Panc1 (cell line): ENCODE results near the gene FAM193A.

Source experiments
- TF ChIP-seq, protein P1 (sequence below): fragments of 450-650 bp; IDR thresholded peaks from 2 replicates; pipeline ENCODE4 v1.5.1; 2017; ENCODE audit warnings: mild to moderate bottlenecking
- TF ChIP-seq, protein P2 (sequence below), 2 experiments: IDR thresholded peaks; 2 replicates each; pipeline ENCODE4 v1.6.1; 2011 to 2012; ENCODE audit warnings: low read depth in 2 of 2, control low read depth in 1 of 2, low read length in 1 of 2, mild to moderate bottlenecking in 1 of 2, moderate library complexity in 1 of 2; ENCODE audit not compliant: insufficient read depth in 1 of 2

DNA sequence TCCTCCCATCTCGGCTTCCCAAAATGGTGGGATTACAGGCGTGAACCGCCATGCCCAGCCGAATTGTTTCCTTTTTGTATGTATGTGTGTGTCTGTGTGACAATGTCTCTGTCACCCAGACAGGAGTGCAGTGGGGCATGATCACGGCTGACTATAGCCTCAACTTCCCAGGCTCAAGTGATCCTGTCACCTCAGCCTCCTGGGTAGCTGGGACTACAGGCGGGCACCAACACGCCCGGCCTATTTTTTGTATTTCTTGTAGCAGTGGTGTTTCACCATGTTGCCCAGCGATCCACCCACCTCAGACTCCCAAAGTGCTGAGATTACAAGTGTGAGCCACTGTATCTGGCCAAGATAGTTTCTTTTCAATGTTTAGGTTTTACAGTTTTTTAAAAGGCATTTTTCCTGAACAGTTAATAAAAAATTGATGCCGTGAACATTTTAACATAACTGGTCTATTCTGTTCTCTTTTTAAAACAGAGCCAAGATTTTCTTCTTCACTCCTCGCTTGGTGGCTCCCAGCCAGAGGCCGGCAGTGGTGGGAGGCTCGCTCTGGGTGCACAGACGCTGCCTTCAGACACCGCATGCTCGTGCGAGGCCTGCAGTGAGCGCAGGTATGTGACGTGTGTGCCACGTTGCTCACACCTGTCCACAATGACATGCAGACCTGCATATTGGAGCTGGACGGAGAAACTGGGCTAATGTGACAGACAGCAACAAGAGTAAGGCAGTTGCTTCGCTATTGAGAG is 88.5 kb downstream of the FAM193A start:
- TF ChIP-seq, protein P1, sequence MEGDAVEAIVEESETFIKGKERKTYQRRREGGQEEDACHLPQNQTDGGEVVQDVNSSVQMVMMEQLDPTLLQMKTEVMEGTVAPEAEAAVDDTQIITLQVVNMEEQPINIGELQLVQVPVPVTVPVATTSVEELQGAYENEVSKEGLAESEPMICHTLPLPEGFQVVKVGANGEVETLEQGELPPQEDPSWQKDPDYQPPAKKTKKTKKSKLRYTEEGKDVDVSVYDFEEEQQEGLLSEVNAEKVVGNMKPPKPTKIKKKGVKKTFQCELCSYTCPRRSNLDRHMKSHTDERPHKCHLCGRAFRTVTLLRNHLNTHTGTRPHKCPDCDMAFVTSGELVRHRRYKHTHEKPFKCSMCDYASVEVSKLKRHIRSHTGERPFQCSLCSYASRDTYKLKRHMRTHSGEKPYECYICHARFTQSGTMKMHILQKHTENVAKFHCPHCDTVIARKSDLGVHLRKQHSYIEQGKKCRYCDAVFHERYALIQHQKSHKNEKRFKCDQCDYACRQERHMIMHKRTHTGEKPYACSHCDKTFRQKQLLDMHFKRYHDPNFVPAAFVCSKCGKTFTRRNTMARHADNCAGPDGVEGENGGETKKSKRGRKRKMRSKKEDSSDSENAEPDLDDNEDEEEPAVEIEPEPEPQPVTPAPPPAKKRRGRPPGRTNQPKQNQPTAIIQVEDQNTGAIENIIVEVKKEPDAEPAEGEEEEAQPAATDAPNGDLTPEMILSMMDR: no peak
- TF ChIP-seq, protein P2, sequence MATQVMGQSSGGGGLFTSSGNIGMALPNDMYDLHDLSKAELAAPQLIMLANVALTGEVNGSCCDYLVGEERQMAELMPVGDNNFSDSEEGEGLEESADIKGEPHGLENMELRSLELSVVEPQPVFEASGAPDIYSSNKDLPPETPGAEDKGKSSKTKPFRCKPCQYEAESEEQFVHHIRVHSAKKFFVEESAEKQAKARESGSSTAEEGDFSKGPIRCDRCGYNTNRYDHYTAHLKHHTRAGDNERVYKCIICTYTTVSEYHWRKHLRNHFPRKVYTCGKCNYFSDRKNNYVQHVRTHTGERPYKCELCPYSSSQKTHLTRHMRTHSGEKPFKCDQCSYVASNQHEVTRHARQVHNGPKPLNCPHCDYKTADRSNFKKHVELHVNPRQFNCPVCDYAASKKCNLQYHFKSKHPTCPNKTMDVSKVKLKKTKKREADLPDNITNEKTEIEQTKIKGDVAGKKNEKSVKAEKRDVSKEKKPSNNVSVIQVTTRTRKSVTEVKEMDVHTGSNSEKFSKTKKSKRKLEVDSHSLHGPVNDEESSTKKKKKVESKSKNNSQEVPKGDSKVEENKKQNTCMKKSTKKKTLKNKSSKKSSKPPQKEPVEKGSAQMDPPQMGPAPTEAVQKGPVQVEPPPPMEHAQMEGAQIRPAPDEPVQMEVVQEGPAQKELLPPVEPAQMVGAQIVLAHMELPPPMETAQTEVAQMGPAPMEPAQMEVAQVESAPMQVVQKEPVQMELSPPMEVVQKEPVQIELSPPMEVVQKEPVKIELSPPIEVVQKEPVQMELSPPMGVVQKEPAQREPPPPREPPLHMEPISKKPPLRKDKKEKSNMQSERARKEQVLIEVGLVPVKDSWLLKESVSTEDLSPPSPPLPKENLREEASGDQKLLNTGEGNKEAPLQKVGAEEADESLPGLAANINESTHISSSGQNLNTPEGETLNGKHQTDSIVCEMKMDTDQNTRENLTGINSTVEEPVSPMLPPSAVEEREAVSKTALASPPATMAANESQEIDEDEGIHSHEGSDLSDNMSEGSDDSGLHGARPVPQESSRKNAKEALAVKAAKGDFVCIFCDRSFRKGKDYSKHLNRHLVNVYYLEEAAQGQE (IDR thresholded peaks at IDR 0.05; ENCODE audit: insufficient read depth in 1 of 2, low read depth in 2 of 2, low read length in 1 of 2): no peak
